Measurements from ENCODE around the gene MEIS3.

The MEIS3 gene

DNA sequence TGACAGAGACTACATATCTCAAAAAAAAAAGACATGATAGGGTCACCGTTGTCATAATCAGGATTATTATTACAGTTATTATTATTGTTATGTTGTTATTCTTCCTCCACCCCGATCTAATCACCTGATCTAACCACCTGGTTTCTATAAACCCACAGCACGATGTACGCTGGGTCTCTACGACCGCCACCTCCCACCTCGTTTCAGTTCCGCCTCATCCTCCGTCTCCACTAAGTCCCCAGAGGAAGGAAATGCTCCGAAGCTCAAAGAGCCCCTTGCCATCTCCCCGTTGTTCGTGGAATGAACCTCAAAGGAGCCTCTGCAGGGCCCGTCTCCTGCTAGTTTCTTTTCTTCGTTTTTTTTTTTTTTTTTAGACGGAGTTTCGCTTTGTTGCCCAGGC, 15.9 kb upstream of the MEIS3 start:
- DNase-seq, result no peak

- DNase-seq, result no peak
Observed at GRCh38 chr19:47434088-47434487, 14.8 kb upstream of the MEIS3 start.

DNA sequence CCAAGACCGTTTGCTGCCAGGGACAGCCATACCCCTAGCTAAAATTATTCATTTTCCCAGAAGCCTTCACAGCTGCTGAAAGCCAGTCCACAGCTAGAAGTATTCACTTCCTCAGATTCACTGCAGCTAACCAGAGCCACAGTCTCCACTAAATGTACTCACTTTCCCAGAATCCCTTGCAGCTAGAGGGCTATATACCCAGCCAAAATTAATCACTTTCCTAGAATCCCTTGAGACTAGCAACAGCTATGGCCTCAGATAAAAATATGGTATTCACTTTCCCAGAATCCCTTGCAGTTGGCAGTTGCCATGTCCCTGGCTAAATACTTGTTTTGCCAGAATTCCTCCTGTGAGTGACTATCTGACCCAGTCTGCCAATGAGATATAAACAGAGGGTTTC, 13.8 kb upstream of the MEIS3 start:
- no peak for DNase-seq

GRCh38 chr19:47432499-47432898, 13.2 kb upstream of the MEIS3 start:
- DNase-seq, result no peak

DNA sequence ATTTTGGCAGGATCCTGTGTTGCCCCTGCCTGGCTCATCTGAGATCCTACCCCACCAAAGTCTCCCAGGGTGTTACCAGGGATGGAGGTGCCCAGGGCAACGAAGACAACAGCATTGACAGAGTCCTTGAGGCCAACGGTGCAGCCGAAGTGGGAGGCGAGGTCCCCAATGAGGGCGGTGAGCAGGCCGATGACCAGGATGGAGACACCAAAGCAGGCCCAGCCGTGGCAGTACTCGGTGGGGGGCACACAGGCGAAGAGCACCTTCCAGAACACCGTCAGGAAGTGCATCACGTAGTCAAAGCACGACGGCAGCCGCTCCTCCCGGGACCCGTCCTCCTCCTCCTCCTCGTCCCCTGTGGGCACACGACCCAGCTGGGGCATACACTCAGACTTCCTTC, 12.8 kb upstream of the MEIS3 start:
- DNase-seq, result no peak

DNA sequence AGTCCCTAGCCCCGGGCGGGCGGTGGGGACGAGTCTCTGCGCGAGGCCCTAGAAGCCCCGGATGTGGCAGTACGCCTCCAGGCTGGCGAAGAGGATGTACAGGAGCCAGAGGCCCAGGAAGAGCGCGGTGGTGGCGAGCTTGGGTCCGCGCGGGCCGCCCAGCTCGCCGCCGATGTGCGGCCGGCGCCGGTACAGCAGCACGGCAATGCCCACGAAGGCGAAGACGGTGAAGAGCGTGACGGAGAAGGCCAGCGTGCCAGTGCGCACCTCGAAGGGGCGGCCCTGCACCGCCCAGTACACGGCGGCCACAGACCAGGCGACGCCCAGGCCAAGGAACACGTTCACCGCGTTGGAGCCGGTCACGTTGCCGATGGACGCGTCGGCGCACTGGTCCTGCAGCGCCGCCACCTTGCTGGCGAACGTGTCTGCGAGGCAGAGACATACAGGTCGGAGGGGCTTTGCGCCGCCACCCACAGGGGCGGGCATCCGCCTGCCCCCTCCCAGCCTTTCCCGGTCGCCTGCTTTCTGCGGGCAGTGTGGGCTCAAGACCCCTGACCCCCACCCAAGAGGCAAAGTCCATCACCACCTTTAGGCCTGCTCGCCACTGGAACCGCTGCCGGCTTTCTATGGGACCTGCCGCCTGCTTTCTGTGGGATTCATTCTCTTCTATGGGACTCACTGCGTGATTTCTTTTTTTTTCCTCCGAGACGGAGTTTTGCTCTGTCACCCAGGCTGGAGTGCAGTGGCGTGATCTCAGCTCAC, 10.9 kb upstream of the MEIS3 start:
- no peak for DNase-seq

DNA sequence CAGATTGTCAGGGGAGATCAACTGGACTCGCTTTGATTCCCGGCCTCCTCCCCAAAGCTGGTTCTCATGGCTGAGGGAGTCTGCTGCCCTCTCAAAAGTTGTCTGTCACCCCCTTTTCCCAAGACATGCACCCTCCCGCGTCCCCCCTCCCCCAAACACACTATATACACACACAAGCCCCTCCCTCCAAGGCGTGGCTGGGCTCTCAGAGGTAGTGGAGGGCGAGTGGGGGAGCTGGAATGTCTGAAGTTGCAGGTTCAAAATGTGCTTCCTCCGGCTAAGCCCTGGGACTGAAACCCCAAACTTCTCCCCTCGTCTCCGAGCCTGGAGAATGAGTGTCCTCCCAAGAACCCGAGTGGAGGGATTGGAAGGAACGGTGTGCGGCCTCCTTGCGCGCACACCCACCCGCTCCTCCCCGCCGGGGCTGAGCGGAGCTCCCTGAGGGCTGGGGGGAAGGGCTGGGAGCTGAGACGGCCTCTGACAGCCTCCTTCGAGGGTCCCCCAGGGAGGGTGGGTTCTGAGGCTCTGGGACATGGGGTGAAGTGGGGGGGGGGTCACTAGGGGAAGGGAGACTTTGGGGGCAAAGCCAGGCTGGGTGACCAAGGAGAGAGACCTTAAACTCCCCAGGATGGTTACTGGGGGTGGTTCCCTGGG, 9.9 kb upstream of the MEIS3 start:
- DNase-seq, result no peak

DNA sequence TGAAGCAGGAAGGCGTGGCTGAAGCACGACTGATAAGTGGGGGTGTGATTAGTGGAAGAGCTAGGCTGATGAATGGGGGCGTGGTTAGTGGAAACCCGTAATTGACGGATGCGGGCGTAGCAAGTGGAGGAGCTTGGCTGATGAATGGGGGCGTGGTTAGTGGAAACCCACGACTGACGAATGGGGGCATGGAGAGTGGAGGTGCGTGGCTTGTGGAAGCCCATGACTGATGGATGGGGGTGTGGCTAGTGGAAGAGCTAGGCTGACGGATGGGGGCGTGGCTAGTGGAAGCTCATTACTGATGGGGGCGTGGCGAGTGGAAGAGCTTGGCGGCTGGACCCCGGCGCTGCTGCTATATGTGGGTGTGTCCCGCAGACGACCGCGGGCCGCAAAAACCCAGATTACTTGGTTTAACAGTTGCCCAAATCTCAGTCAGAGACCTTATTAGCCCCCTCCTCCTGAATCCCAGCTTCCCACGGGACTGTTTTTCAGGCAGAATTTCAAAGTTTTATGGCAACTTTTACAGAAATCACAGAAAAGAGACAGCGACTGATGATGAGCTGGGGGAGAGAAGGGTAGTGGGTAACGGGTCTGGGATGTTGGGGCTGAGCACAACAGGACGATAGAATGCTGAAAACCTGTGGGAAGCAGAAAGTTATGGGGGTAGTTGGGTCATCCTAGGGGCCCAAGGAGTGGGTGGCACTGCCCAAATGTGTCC, 9.0 kb upstream of the MEIS3 start:
- peak; percentile 77 for DNase-seq

GRCh38 chr19:47427241-47428176, 8.2 kb upstream of the MEIS3 start:
- DNase-seq, result peak; percentile 57

GRCh38 chr19:47423203-47423882, 4.0 kb upstream of the MEIS3 start:
- DNase-seq, result no peak

GRCh38 chr19:47422417-47423163, 3.3 kb upstream of the MEIS3 start:
- no peak for DNase-seq

- no peak for DNase-seq
Observed at GRCh38 chr19:47421844-47422395, 2.6 kb upstream of the MEIS3 start.

- DNase-seq, result no peak
Observed at GRCh38 chr19:47421244-47421786, 2.0 kb upstream of the MEIS3 start.

DNA sequence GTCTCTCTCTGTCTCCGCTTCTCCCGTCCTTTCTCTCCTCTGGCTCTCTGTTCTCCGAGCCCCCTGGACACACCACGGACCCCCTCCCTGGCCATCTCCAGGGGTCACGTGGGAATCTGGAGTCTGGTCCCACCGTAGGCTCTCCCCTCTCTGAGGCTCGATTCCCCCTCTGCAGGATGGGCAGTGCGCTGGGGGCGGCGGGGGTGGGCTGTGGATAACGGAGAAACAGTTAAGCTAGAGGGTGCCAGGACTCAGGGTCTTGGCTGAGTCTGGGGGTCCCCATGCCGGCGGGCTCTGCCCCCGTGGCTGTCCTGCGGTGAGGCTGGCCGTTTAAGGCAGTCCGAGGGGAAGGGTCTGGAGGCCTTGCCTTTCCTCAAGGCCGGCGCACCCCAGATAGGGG, 462 bp upstream of the MEIS3 start:
- DNase-seq, result no peak

- no peak for DNase-seq
Observed at GRCh38 chr19:47418692-47419029, 666 bp downstream of the MEIS3 start.

DNA sequence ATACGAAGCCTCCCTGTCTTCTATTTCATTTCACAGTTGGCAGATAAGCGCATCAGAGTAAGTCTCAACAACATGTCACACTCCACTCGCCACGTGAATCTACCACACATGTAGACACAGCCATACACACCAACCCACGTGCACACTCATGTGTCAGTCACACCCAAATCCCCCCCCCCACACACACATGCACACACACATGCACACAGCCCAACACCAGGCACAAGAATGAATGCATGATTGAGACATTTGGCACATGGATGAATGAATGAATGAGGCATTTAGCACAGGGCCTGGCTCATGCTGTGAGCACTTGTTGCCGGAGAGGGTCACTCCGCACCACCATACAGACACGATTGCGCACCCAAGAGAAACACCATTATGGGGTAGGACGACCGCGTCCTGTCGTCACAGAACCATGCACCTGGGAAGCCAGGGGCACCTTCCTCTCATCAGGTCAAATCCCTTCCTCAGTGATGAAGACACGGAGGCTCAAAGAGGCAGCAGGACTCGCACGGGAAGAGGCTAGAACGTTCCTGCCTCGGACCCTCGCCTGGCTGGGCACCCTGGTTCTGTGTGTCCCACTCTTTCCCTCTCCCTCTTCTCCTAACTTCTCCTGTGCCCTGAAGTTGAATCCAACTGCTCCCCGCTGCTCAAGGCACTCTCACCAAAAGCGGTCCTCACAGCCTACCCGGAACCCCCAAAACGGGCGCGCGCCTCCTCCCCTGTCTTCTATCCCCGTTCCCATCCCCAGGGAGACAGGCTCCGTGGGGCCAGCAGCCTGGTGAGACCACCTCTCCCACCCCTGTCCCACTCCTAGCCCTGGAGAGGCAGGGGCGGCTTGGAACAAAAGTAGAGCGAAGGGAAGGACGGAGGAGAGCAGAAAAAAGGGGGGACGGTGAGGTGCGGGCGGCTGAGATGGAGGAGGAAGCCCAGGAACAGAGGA, 1.3 kb downstream of the MEIS3 start:
- DNase-seq, result no peak

GRCh38 chr19:47417107-47417745, 2.1 kb downstream of the MEIS3 start:
- no peak for DNase-seq

- DNase-seq, result no peak
Observed at GRCh38 chr19:47416643-47416985, 2.7 kb downstream of the MEIS3 start.

GRCh38 chr19:47415953-47416642, 3.2 kb downstream of the MEIS3 start:
- no peak for DNase-seq

All from central memory CD4-positive, alpha-beta T cell (primary cell).